HG02798 (cell line): ENCODE measurements around the gene EMID1.

Source experiments
- ATAC-seq: cut with Tn5 transposase; IDR thresholded peaks from one replicate; pipeline ENCODE4 v1.9.1; 2021; ENCODE audit warnings: mild to moderate bottlenecking; ENCODE audit not compliant: unreplicated experiment, poor library complexity

Gene EMID1

DNA sequence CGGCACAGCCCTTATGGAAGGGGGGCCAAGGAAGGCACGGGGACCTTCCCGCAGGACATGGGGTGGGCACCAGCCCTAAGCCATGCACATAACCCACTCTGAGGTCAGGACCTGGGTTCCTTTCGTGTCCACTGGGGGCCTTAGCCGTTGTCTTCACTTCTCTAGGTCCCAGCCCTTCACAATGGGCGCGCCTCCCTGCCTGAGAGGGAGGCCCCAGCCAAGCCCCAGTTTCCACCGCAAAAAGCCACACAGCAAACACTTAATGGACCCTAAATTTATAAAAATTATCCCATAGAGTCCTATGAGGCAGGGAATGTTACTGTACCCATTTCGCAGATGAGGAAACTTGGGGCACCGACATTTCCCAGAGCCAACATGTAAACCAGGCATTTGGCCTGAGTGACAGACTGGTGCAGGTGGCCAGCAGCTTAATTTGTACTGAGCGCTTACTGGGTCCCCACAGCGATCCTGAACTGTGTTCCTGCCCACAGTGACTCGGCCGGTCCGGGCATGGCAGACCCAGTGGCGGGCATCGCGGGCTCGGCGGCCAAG lies 102.0 kb downstream of the EMID1 start:
- no peak for ATAC-seq

DNA sequence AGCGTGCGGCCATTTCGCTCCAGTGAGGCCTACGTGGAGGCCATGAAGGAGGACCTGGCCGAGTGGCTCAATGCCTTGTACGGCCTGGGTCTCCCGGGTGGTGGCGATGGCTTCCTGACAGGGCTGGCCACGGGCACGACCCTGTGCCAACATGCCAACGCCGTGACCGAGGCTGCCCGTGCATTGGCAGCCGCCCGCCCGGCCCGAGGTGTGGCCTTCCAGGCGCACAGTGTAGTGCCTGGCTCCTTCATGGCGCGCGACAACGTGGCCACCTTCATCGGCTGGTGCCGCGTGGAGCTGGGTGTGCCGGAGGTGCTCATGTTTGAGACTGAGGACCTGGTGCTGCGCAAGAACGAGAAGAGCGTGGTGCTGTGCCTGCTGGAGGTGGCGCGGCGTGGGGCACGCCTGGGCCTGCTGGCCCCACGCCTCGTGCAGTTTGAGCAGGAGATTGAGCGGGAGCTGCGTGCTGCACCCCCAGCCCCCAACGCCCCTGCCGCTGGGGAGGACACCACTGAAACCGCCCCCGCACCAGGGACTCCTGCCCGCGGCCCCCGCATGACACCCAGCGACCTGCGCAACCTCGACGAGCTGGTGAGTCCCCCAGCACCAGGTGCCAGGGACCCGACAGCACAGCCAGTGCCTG lies 102.6 kb downstream of the EMID1 start:
- no peak for ATAC-seq

DNA sequence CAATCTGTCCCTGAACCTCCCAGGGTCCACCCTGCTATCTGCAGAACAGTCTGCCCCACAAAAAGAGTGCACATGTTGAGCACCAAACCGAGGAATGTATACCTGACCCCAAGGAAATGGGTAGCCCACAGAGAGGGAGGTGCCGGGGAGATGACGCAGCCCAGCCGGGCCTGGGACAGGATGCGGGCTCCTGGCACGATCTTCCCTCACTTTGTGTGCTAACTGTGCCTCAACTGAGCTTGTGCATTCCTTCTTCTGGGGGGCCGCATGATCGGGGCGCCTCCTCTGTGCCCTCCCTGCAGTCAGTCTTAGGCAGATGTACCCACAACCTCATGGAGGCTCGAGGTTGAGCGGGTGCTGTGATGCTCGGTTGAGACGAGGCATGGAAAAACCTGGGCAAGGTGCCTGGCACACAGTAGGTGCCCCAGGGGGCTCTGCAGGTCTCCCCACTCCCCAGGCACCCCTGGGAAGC lies 103.1 kb downstream of the EMID1 start:
- ATAC-seq: no peak
